CD4-positive, CD25-positive, alpha-beta regulatory T cell (primary cell): ENCODE results near the gene ADGRV1. TPM values are rescaled to one million over a fixed set of nuclear protein-coding genes. Genes with fewer than 3 reads are reported as not detected.

Experiments used
- ATAC-seq, 2 donors: fragments of 150-1000 bp; cut with Tn5 transposase; one replicate each; pipeline ENCODE4 v1.10.0; 2021; ENCODE audit warnings: low read depth in 2 of 2, moderate number of reproducible peaks in 2 of 2, moderate library complexity in 1 of 2
- DNase-seq, 3 donors: peaks; one replicate each; pipeline versions ENCODE4 v3.0.0 to v3.0.0-alpha.2; 2012 to 2022; ENCODE audit warnings: mixed read lengths in 1 of 3
- H3K27ac ChIP-seq: one replicate; pipeline ENCODE4 v1.7.0; 2013; ENCODE audit warnings: mild to moderate bottlenecking, low read length; ENCODE audit not compliant: insufficient read depth, poor library complexity, severe bottlenecking
- H3K27me3 ChIP-seq: one replicate; pipeline ENCODE4 v1.7.0; 2013; ENCODE audit warnings: low read length; ENCODE audit not compliant: control insufficient read depth, insufficient read depth
- H3K36me3 ChIP-seq: one replicate; pipeline ENCODE4 v1.7.0; 2013; ENCODE audit warnings: mild to moderate bottlenecking, low read length, moderate library complexity; ENCODE audit not compliant: control insufficient read depth, insufficient read depth
- H3K4me1 ChIP-seq: 2 replicates; pipeline ENCODE4 v1.7.0; 2013; ENCODE audit warnings: mild to moderate bottlenecking, low read length; ENCODE audit not compliant: insufficient read depth, control insufficient read depth, poor library complexity, severe bottlenecking
- H3K4me3 ChIP-seq: one replicate; pipeline ENCODE4 v1.7.0; 2013; ENCODE audit warnings: low read depth, mild to moderate bottlenecking, low read length, moderate library complexity
- H3K9me3 ChIP-seq, 2 experiments: 1 replicate in 1 of 2; 2 replicates in 1 of 2; pipeline ENCODE4 v1.7.0; 2013; ENCODE audit warnings: low read length in 2 of 2, mild to moderate bottlenecking in 1 of 2, moderate library complexity in 1 of 2; ENCODE audit not compliant: control insufficient read depth in 2 of 2
- H3K27ac Mint-ChIP-seq, 3 donors: one replicate each; pipeline ENCODE4 v1.8.0; 2020 to 2022; ENCODE audit warnings: mild to moderate bottlenecking in 3 of 3, mixed read lengths in 3 of 3, moderate library complexity in 2 of 3
- H3K27me3 Mint-ChIP-seq: one replicate; pipeline ENCODE4 v1.8.0; 2022; ENCODE audit warnings: mild to moderate bottlenecking, mixed read lengths
- H3K36me3 Mint-ChIP-seq: one replicate; pipeline ENCODE4 v1.8.0; 2020; ENCODE audit warnings: mixed read lengths
- H3K4me1 Mint-ChIP-seq, 4 donors: one replicate each; pipeline ENCODE4 v1.8.0; 2020 to 2022; ENCODE audit warnings: mixed read lengths in 4 of 4, mild to moderate bottlenecking in 1 of 4
- H3K4me3 Mint-ChIP-seq, 4 donors: one replicate each; pipeline ENCODE4 v1.8.0; 2020 to 2022; ENCODE audit warnings: mild to moderate bottlenecking in 4 of 4, mixed read lengths in 4 of 4, moderate library complexity in 3 of 4
- H3K9me3 Mint-ChIP-seq, 7 donors: one replicate each; pipeline ENCODE4 v1.8.0; 2020 to 2022; ENCODE audit warnings: mixed read lengths in 7 of 7, mild to moderate bottlenecking in 3 of 7, moderate library complexity in 2 of 7
- polyA plus RNA-seq, 4 donors: library from polyadenylated mRNA; unstranded; fragments of 300-500 nt; fragmentation: Illumina TruSeq; gene quantifications; one replicate each; pipeline ENCODE4 v1.2.3, GENCODE V29; 2021
- total RNA-seq: library from RNA; stranded (reverse); gene quantifications from one replicate; pipeline ENCODE4 v1.2.3, GENCODE V29; 2022

Gene ADGRV1
- total and polyA plus RNA-seq, 5 donors from 2014 or later, result 0.42 to 0.52 TPM; not detected in 3

GRCh38 chr5:91052977-91053740 lies 494.6 kb downstream of the ADGRV1 start:
- Mint-ChIP-seq H3K27me3 (peaks cover 7% of the 10 kb centered on the region), H3K36me3 (no peaks in the 10 kb centered on the region), H3K4me3 (no peak overlapping the region), H3K27ac (no peak overlapping the region), H3K9me3 (peaks cover 0 to 6% (median 0%) of the 10 kb centered on the region in 7 donors), H3K4me1 (no peaks in the 10 kb centered on the region)
- H3K27me3 ChIP-seq, result peaks cover 6% of the 10 kb centered on the region
- H3K9me3 ChIP-seq, result no peaks in the 10 kb centered on the region
- H3K27ac ChIP-seq, result no peak overlapping the region
- no peak overlapping the region for H3K4me3 ChIP-seq
- H3K4me1 ChIP-seq, result no peaks in the 10 kb centered on the region
- H3K36me3 ChIP-seq, result no peaks in the 10 kb centered on the region
- ATAC-seq (no peak), DNase-seq (no peak)

GRCh38 chr5:91053741-91054025 lies 495.1 kb downstream of the ADGRV1 start:
- peaks cover 6% of the 10 kb centered on the region for H3K27me3 ChIP-seq
- no peaks in the 10 kb centered on the region for H3K36me3 Mint-ChIP-seq
- ATAC-seq, result no peak
- peaks cover 0 to 3% (median 0%) of the 10 kb centered on the region in 7 donors for H3K9me3 Mint-ChIP-seq
- no peak overlapping the region for H3K4me3 ChIP-seq
- H3K4me3 Mint-ChIP-seq, result no peak overlapping the region
- H3K4me1 ChIP-seq, result no peaks in the 10 kb centered on the region
- peak overlapping the region in 1 of 3 donors; percentile 21 for H3K27ac Mint-ChIP-seq
- peaks cover 7% of the 10 kb centered on the region for H3K27me3 Mint-ChIP-seq
- no peak for DNase-seq
- no peaks in the 10 kb centered on the region for H3K4me1 Mint-ChIP-seq
- no peaks in the 10 kb centered on the region for H3K9me3 ChIP-seq
- no peaks in the 10 kb centered on the region for H3K36me3 ChIP-seq
- H3K27ac ChIP-seq, result no peak overlapping the region

GRCh38 chr5:91058155-91058554 lies 499.6 kb downstream of the ADGRV1 start:
- DNase-seq (no peak), ATAC-seq (no peak)
- H3K9me3 Mint-ChIP-seq, result peaks cover 0 to 2% (median 0%) of the 10 kb centered on the region in 7 donors
- Histone ChIP-seq H3K36me3 (no peaks in the 10 kb centered on the region), H3K4me1 (no peaks in the 10 kb centered on the region), H3K9me3 (no peaks in the 10 kb centered on the region), H3K27ac (no peak overlapping the region), H3K27me3 (peaks cover 3% of the 10 kb centered on the region), H3K4me3 (no peak overlapping the region)
- H3K4me3 Mint-ChIP-seq, result no peak overlapping the region
- H3K27ac Mint-ChIP-seq, result no peak overlapping the region
- H3K27me3 Mint-ChIP-seq, result peaks cover 9% of the 10 kb centered on the region
- H3K36me3 Mint-ChIP-seq, result no peaks in the 10 kb centered on the region
- H3K4me1 Mint-ChIP-seq, result peaks cover 0 to 7% (median 0%) of the 10 kb centered on the region in 4 donors

GRCh38 chr5:91058575-91058974 lies 500.0 kb downstream of the ADGRV1 start:
- Histone ChIP-seq H3K27ac (no peak overlapping the region), H3K4me3 (no peak overlapping the region), H3K36me3 (no peaks in the 10 kb centered on the region), H3K4me1 (no peaks in the 10 kb centered on the region), H3K9me3 (no peaks in the 10 kb centered on the region), H3K27me3 (peaks cover 3% of the 10 kb centered on the region)
- Mint-ChIP-seq H3K36me3 (no peaks in the 10 kb centered on the region), H3K4me3 (no peak overlapping the region), H3K9me3 (peaks cover 0 to 2% (median 0%) of the 10 kb centered on the region in 7 donors), H3K27ac (no peak overlapping the region), H3K4me1 (peaks cover 0 to 7% (median 0%) of the 10 kb centered on the region in 4 donors), H3K27me3 (peaks cover 9% of the 10 kb centered on the region)
- ATAC-seq (no peak), DNase-seq (no peak)

GRCh38 chr5:91059409-91059808 lies 500.8 kb downstream of the ADGRV1 start:
- H3K27me3 Mint-ChIP-seq, result peaks cover 9% of the 10 kb centered on the region
- H3K36me3 ChIP-seq, result no peaks in the 10 kb centered on the region

GRCh38 chr5:91061094-91061493 lies 502.5 kb downstream of the ADGRV1 start:
- no peaks in the 10 kb centered on the region for H3K4me1 ChIP-seq

More at GRCh38 chr5:91059409-91059808, 500.8 kb downstream of the ADGRV1 start:
- H3K27ac ChIP-seq, result no peak overlapping the region
- H3K4me3 Mint-ChIP-seq, result no peak overlapping the region
- no peaks in the 10 kb centered on the region for H3K9me3 Mint-ChIP-seq
- no peaks in the 10 kb centered on the region for H3K9me3 ChIP-seq
- DNase-seq, result peak in 1 of 3 donors; percentile 1
- no peaks in the 10 kb centered on the region for H3K4me1 ChIP-seq
- H3K4me3 ChIP-seq, result no peak overlapping the region
- peaks cover 1% of the 10 kb centered on the region for H3K27me3 ChIP-seq
- no peak for ATAC-seq
- H3K27ac Mint-ChIP-seq, result no peak overlapping the region
- H3K4me1 Mint-ChIP-seq, result peaks cover 0 to 7% (median 0%) of the 10 kb centered on the region in 4 donors
- no peaks in the 10 kb centered on the region for H3K36me3 Mint-ChIP-seq

GRCh38 chr5:91061946-91062562 lies 503.5 kb downstream of the ADGRV1 start:
- DNase-seq (no peak), ATAC-seq (no peak)
- no peaks in the 10 kb centered on the region for H3K36me3 Mint-ChIP-seq
- Histone ChIP-seq H3K36me3 (no peaks in the 10 kb centered on the region), H3K4me3 (no peak overlapping the region), H3K9me3 (no peaks in the 10 kb centered on the region), H3K4me1 (no peaks in the 10 kb centered on the region), H3K27me3 (no peaks in the 10 kb centered on the region), H3K27ac (no peak overlapping the region)
- peaks cover 0 to 7% (median 0%) of the 10 kb centered on the region in 4 donors for H3K4me1 Mint-ChIP-seq
- H3K27me3 Mint-ChIP-seq, result peaks cover 9% of the 10 kb centered on the region
- H3K9me3 Mint-ChIP-seq, result no peaks in the 10 kb centered on the region
- H3K4me3 Mint-ChIP-seq, result no peak overlapping the region
- H3K27ac Mint-ChIP-seq, result no peak overlapping the region

More at GRCh38 chr5:91061094-91061493, 502.5 kb downstream of the ADGRV1 start:
- no peaks in the 10 kb centered on the region for H3K36me3 ChIP-seq
- H3K27me3 Mint-ChIP-seq, result peaks cover 9% of the 10 kb centered on the region
- ATAC-seq, result no peak
- H3K27ac ChIP-seq, result no peak overlapping the region
- no peak for DNase-seq
- no peaks in the 10 kb centered on the region for H3K27me3 ChIP-seq
- H3K4me1 Mint-ChIP-seq, result peaks cover 0 to 7% (median 0%) of the 10 kb centered on the region in 4 donors
- no peaks in the 10 kb centered on the region for H3K36me3 Mint-ChIP-seq
- H3K9me3 Mint-ChIP-seq, result no peaks in the 10 kb centered on the region
- H3K4me3 ChIP-seq, result no peak overlapping the region
- H3K9me3 ChIP-seq, result no peaks in the 10 kb centered on the region
- H3K4me3 Mint-ChIP-seq, result no peak overlapping the region
- no peak overlapping the region for H3K27ac Mint-ChIP-seq
